GM19035 (cell line): ENCODE measurements around the gene ASB10.

Experiments used
- ATAC-seq: cut with Tn5 transposase; IDR thresholded peaks from one replicate; pipeline ENCODE4 v1.9.1; 2021; ENCODE audit not compliant: unreplicated experiment

The ASB10 gene

DNA sequence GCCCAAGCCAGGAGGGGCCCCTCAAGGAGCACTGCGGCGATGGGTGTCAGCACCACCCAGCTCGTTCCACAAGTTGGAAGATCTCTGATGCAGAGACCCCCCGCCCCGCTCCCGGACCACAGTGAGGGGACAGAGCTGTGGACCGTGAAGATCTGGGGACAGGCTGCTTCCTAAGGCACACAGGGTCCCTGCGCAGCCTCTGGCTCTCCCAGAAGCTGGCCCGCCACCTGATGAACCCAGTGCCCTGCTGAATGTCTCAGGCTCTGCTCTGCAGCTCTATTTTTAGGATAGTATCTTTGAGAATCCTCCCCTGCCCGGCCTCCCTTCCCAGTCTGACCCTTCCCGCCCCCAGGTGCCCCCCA lies 49.3 kb downstream of the ASB10 start:
- no peak for ATAC-seq

- ATAC-seq = no peak
Measured at GRCh38 chr7:151137076-151137675, 49.9 kb downstream of the ASB10 start.

GRCh38 chr7:151135866-151136843 lies 50.9 kb downstream of the ASB10 start:
- no peak for ATAC-seq

DNA sequence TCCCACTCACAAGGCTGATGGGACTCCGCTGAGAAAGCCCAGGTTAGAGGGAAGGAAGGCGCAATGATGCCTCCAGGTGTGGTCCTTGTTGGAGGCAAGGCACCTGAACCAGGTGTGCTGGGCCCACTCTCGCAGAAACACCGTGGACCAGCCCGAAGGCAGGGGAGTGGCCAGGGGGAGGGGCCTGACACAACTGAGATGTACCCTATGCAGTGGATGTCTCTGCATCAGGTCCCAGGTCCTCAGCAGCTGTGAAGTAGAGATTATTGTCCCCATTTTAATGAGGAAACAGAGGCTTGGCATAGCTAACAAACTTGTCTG lies 51.6 kb downstream of the ASB10 start:
- no peak for ATAC-seq

- no peak for ATAC-seq
Measured at GRCh38 chr7:151134743-151135524, 52.1 kb downstream of the ASB10 start.

DNA sequence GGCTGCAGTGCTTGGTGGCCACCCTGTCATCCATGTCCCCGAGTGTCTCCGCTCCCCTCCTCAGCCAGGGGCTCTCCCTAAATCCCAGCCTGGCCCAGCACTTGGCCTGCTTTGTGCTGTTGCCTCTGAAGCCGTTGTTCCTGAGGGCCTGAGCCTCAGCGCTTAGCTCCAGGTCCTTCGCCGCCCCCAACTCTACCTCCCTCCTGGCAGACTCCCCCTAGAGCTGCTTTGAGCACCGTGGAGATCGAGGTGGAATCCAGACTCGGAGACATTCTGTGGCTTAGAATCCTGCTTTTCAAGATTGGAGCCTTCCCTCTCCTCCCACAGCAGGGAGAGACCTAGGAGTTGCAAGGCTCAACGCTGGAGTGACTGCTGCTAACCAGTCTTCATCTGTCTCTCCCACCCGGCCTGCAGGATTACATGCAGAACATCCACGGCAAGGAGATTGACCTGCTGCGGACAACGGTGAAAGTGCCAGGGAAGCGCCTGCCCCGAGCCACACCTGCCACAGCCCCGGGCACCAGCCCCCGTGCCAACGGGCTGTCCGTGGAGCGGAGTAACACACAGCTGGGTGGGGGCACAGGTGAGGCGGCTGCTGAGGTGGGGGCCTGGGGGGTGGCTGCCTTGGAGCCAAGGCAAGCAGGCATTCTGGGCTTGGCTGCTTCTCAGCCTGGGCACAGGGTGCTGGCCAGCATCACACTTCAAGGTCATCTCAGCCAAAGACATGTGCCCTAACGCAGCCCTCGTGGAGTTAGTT lies 52.9 kb downstream of the ASB10 start:
- ATAC-seq = no peak

DNA sequence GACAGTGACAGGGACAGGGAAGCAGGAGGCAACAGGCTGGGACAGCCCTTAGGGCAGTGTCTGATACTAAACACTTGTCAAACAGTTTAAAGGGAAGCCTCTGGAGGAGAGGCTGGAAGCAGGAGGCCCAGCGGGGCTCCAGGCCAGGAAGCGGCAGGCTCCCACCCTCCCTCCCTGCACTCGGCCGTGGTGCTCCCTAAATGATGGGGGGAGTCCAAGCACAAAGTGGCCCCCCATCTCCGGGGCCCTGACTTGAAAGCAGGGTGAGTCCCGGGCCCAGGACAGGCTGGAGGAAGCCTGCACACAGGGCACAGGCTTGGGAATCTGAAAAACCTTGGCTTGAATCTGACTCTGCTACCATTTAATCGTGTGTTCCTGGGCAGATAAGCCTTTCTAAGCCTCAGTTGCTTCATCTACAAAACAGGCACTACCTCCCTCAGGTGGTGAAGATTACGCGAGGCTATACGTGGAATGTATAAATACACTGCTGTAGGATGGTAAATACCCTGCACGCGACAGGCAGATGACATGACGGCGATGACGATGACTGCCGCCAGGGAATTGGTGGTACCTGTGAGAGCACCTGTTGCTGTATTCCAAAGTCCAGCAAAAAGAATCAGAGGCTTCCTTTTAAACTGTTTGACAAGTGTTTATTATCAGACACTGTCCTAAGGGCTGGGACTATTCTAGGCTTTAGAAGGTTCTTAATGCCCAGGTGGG lies 53.6 kb downstream of the ASB10 start:
- no peak for ATAC-seq

DNA sequence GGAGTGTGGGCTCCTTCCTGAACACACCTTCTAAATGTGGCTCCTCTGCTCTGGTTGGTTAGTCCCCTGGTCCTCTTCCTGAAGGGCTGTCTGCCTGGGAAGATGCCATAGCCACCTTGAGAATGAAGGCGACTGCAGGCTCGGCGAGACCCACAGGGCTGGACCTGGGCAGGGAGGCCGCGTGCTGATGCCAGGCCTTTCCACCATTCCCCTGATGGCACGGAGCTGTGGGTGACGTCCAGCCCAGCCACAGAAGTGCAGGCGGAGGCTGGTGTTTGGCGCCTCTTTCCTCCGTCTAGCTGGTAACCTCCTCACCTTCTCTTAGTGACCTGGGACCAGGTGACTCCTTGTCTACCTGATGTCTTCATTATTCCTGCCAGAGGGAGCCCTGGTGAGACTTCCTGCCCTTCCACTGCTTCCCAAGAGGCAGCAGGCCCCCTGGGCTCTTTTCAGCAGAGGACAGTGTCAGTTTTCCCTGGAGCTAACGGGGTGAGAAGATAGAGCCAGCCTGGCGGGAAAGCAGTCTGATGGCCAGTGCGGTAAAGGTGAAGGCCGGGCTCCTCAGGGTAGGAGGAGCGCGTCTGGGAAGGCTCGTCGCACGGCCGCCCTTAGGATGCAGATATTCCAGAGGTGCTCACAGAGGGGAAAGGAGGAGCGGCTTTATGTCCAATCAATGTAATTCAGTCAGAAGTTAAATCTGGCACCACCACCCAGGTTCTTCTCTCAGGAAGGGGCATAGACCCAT lies 54.4 kb downstream of the ASB10 start:
- no peak for ATAC-seq

DNA sequence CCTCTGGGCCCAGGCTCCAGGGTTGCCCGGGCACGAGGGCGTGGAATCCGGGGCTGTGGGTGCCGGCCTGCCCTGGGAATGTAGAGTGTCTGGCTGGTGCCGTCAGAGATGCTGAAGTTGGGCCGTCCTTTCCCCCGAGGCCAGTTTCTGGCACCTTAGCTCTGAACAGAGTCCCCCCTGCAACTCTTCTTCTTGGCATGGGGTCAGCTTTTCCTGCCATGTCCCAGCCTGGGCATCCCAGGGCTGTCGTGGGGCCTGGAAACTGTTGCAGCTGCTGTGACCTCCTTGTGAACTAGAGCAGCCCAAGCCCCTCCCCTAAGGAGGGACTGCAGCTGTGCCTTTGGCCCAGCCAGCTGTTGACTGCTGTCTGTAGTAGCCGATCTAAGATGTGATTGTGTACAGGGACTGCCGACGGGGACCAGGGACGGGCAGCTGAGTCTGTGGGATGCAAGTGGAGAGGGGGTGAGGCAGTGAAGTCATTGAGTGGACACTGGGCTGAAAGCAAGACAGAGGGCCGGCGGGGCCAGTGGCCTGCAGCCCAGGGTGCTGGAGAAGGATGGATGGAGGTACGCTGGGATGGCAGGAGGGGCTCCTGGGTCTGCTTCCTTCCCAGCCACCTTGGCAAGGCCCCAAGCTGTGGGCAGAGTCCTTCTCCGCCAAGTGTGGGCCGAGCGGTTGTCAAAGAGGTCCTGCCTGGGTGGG lies 55.3 kb downstream of the ASB10 start:
- ATAC-seq = no peak

DNA sequence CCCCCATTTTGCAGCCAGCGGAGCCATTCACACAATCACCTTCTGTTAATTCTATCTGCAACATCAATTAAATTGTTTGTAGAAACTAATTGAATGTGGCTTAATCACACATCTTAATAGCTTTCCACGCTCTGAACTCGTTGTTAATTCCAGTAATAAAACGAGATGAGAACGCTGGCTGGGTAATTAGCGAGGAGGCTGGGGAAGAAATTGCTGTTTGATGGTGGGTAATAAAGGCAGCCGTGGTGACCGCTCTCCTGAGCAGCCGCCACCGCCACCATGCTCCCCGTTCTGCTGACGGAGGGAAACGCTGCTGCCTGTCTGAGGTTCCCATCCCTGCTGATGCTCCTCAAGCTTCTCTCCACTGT lies 55.8 kb downstream of the ASB10 start:
- no peak for ATAC-seq

DNA sequence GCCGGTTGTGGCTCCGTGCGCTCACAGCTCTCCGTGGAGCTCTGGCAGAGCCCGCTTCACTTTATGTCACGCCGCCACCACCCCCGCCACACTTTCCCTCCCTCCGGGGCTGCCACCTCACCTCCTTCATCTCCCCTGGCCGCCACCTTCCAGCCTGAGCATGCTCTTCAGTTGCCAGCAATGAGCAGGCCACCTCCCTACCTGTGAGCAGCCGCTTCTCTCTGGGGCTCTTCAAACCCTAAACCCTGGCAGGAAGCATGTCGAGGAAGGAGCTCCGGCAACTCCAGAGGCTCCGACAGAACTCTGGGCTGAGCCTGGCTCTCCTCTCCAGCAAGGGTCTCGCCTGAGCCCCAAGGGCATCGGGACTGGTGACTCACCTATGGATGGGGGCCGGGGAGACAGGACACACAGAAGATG lies 56.3 kb downstream of the ASB10 start:
- ATAC-seq = no peak

DNA sequence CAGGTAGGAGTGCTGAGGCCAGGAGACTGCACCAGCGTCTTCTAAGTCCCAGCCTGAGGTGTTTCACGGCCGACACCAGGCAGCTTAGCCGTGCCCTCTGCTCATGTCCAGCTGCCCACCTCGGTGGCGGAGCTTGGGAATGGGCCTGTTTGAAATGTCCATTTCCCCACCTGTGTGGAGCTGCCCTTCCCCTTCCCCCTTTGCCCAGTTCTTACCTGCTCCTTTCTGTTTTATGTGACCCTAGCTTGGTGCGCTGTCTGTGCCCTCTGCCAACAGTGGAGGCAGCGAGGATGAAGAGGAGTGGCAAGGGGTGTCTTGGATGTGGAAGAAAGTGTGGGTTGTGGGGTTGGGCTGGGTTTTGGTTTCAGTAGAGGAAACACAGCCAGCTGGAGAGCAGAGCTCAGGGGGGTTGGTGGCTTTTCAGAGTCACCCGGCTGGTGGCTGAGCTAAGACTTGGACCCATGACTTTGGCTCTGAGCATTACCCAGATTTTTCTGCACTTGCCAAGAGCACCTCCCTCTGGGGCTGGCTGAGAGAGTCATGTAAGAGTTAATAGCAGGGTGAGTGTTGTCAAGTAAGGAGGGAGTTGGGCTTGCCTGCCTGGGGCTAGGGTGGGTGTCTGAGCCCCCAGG lies 57.0 kb downstream of the ASB10 start:
- ATAC-seq = no peak

DNA sequence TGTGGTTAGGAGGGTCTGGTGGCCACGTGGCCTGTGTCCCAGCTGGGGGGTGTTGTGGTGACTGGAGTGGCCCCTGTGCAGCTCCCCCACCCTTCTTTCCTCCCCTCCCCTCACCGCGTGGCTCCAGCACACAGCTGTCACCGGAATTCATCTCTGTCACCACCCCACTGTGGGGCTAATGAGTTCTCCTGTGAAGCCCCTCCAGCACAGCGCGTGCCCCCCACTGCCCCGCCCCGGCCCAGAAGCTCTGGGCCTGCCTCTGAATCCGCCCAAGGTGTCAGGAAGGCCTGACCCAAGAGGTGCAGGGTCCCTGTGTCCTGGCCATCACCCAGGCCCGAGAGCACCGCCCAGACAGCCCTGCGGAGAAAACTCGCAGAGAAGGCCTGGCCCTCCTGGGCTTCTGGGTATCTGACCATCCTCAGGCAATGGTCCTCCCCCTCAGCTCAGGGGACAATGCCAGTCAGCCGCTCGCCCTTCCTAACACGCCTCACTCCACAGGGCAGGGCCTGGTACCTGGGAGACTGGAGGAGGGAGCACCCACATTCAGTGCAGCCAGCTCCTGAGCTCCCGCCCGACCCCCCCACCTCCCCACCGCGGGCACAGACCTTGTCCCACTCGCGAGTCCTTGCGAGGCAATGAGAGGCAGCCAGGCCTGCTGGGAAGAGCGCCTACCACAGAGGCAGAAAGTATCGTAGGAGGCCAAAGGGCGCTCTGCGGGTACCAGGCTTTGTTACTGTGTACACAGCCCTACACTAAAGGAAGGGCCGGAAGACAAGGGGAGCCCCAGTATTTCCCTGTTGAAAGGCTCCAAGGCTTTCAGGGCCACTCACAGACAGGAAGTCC lies 57.7 kb downstream of the ASB10 start:
- no peak for ATAC-seq

- ATAC-seq = no peak
Measured at GRCh38 chr7:151128716-151129115, 58.3 kb downstream of the ASB10 start.

DNA sequence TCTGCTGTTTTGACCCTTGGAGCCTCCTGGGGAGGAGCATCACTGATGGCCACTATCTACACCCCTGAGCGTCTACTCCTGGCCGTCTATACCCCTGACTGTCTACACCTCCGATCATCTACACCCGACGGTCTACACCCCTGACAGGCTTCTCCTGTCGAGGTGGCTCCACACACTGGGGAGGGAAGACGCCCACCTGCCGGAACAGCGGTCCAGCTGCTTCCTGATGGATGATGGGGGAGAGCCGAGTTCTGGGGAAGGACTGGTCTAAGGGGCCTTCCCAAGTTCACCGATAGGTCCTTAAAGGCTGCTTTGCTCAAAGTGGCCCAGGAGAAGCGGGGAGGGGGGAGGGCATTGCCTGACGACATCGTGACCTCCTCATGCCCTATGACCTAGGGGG lies 58.9 kb downstream of the ASB10 start:
- no peak for ATAC-seq

GRCh38 chr7:151126491-151127137 lies 60.4 kb downstream of the ASB10 start:
- no peak for ATAC-seq

GRCh38 chr7:151125846-151126481 lies 61.1 kb downstream of the ASB10 start:
- ATAC-seq = no peak
